Esophagus muscularis mucosa (tissue), 4 donors: Measurements from ENCODE around the gene GSE1.

Experiments used
- EP300 ChIP-seq: sonication (generic); formaldehyde crosslinking; IDR thresholded peaks from one replicate; pipeline ENCODE4 v1.6.1; 2017; ENCODE audit warnings: antibody characterized with exemption
- POLR2A ChIP-seq: fragments of 450-650 bp; IDR thresholded peaks from one replicate; pipeline ENCODE4 v1.6.1; 2017; ENCODE audit warnings: antibody characterized with exemption, moderate library complexity, mild to moderate bottlenecking, low read depth
- POLR2AphosphoS5 ChIP-seq, 2 donors: sonication (generic); formaldehyde crosslinking; IDR thresholded peaks; one replicate each; pipeline ENCODE4 v1.6.1; 2017; ENCODE audit warnings: antibody characterized with exemption in 2 of 2
- TF ChIP-seq, protein P1 (sequence below), 3 experiments: fragments of 200-600 bp in 2 of 3; fragments of 450-650 bp in 1 of 3; sonication (generic) in 2 of 3; IDR thresholded peaks; one replicate each; pipeline ENCODE4 v1.5.1; 2017 to 2019; ENCODE audit warnings: antibody characterized with exemption in 3 of 3, mild to moderate bottlenecking in 2 of 3, moderate library complexity in 1 of 3

DNA sequence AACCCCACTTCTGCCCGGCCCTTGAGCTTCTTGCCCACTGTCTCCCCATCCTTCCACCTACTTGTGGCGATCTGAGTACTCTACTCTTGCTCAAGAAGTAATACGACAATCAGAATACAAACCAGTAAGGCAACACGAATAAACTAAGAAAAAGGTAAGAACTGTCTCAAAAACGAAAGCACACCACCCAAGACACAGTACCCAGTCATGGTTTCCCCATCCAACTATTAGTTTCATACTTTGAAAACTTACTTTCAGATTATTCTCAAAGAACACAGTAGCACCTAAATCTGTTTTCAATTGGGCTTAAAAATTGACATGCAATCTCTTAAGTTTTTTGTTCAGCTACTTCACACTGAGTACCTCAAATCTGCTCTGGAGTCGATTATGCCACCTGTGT is 61.7 kb downstream of the GSE1 start:
- TF ChIP-seq, protein P1, sequence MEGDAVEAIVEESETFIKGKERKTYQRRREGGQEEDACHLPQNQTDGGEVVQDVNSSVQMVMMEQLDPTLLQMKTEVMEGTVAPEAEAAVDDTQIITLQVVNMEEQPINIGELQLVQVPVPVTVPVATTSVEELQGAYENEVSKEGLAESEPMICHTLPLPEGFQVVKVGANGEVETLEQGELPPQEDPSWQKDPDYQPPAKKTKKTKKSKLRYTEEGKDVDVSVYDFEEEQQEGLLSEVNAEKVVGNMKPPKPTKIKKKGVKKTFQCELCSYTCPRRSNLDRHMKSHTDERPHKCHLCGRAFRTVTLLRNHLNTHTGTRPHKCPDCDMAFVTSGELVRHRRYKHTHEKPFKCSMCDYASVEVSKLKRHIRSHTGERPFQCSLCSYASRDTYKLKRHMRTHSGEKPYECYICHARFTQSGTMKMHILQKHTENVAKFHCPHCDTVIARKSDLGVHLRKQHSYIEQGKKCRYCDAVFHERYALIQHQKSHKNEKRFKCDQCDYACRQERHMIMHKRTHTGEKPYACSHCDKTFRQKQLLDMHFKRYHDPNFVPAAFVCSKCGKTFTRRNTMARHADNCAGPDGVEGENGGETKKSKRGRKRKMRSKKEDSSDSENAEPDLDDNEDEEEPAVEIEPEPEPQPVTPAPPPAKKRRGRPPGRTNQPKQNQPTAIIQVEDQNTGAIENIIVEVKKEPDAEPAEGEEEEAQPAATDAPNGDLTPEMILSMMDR (IDR thresholded peaks at IDR 0.05): no peak
- TF ChIP-seq POLR2A: no peak
- TF ChIP-seq POLR2AphosphoS5 (IDR thresholded peaks at IDR 0.05): no peak
- TF ChIP-seq EP300: no peak
